WTC11 (cell line): ENCODE data around the gene MARVELD1. TPM values are rescaled to one million over a fixed set of nuclear protein-coding genes. Genes with fewer than 3 reads are reported as not detected.

Experiments used
- ATAC-seq: fragments of 200-7000 bp; cut with Tn5 transposase; 2 replicates; pipeline ENCODE4 v1.10.0; 2021; ENCODE audit warnings: mild to moderate bottlenecking, moderate library complexity
- Bru-seq: library from RNA; stranded (reverse); fragments of 400-500 nt; gene quantifications from one replicate; lab custom pipeline; 2021; lab: Mats Ljungman, UMichigan
- CTCF ChIA-PET: fragments of 300-600 bp; sonication (Branson Sonifier 250); formaldehyde crosslinking; loops from one replicate; lab custom pipeline; 2021; ENCODE audit warnings: antibody characterized with exemption; lab: Charles Lee
- POLR2A ChIA-PET: fragments of 350-600 bp; sonication (Branson Sonifier 250); formaldehyde crosslinking; loops from one replicate; lab custom pipeline; 2021; ENCODE audit warnings: antibody characterized with exemption; lab: Charles Lee
- DNase-seq: peaks from one replicate; pipeline ENCODE4 v3.0.0; 2021; ENCODE audit warnings: low spot score
- H3K27ac Mint-ChIP-seq: 2 replicates; pipeline ENCODE4 v1.8.0; 2021; ENCODE audit warnings: mixed read lengths
- H3K27me3 Mint-ChIP-seq: 2 replicates; pipeline ENCODE4 v1.8.0; 2021; ENCODE audit warnings: low read depth, mild to moderate bottlenecking, moderate library complexity, mixed read lengths
- H3K36me3 Mint-ChIP-seq: 2 replicates; pipeline ENCODE4 v1.8.0; 2021; ENCODE audit warnings: mixed read lengths
- H3K4me1 Mint-ChIP-seq: 2 replicates; pipeline ENCODE4 v1.8.0; 2022; ENCODE audit warnings: mixed read lengths
- H3K4me3 Mint-ChIP-seq: 2 replicates; pipeline ENCODE4 v1.8.0; 2021; ENCODE audit warnings: mild to moderate bottlenecking, moderate library complexity, mixed read lengths
- H3K9me3 Mint-ChIP-seq: 2 replicates; pipeline ENCODE4 v1.8.0; 2021; ENCODE audit warnings: mixed read lengths
- AR ChIP-seq: fragments of 250-450 bp; sonication (Bioruptor Pico); IDR thresholded peaks from 2 replicates; pipeline ENCODE4 v1.9.0; 2021; ENCODE audit warnings: mild to moderate bottlenecking
- E2F5 ChIP-seq: sonication (generic); formaldehyde crosslinking; IDR thresholded peaks from 2 replicates; pipeline ENCODE4 v1.8.1; 2022; ENCODE audit warnings: mild to moderate bottlenecking, moderate library complexity, missing genetic modification reagents
- ELF4 ChIP-seq: sonication (generic); formaldehyde crosslinking; IDR thresholded peaks from 2 replicates; pipeline ENCODE4 v1.8.1; 2022; ENCODE audit warnings: low read depth, mild to moderate bottlenecking, moderate library complexity, missing genetic modification reagents
- EMX1 ChIP-seq: fragments of 250-450 bp; sonication (Bioruptor Pico); IDR thresholded peaks from 2 replicates; pipeline ENCODE4 v1.8.0; 2021; ENCODE audit warnings: mild to moderate bottlenecking
- ETV6 ChIP-seq: sonication (generic); formaldehyde crosslinking; IDR thresholded peaks from 2 replicates; pipeline ENCODE4 v1.8.1; 2022; ENCODE audit warnings: mild to moderate bottlenecking, missing genetic modification reagents
- JAZF1 ChIP-seq: fragments of 250-450 bp; sonication (Bioruptor Pico); IDR thresholded peaks from 2 replicates; pipeline ENCODE4 v1.9.0; 2021; ENCODE audit warnings: moderate library complexity, mild to moderate bottlenecking, inconsistent platforms
- PRDM15 ChIP-seq: sonication (generic); formaldehyde crosslinking; IDR thresholded peaks from 2 replicates; pipeline ENCODE4 v1.8.0; 2022; ENCODE audit warnings: missing genetic modification reagents
- SP1 ChIP-seq: sonication (generic); formaldehyde crosslinking; conservative IDR thresholded peaks from 2 replicates; pipeline ENCODE4 v1.8.1; 2022; ENCODE audit warnings: missing genetic modification reagents
- TEAD1 ChIP-seq: sonication (generic); formaldehyde crosslinking; IDR thresholded peaks from 2 replicates; pipeline ENCODE4 v1.8.0; 2022; ENCODE audit warnings: mild to moderate bottlenecking, missing genetic modification reagents
- ZNF121 ChIP-seq: sonication (generic); formaldehyde crosslinking; IDR thresholded peaks from 2 replicates; pipeline ENCODE4 v1.8.0; 2023; ENCODE audit warnings: missing genetic modification reagents
- ZNF232 ChIP-seq: sonication (generic); formaldehyde crosslinking; IDR thresholded peaks from 2 replicates; pipeline ENCODE4 v1.8.0; 2022; ENCODE audit warnings: mild to moderate bottlenecking, missing genetic modification reagents
- ZNF263 ChIP-seq: sonication (generic); formaldehyde crosslinking; IDR thresholded peaks from 2 replicates; pipeline ENCODE4 v1.8.1; 2022; ENCODE audit warnings: low read depth, mild to moderate bottlenecking, moderate library complexity, missing genetic modification reagents
- ZNF281 ChIP-seq: sonication (generic); formaldehyde crosslinking; IDR thresholded peaks from 2 replicates; pipeline ENCODE4 v1.8.0; 2023; ENCODE audit warnings: mild to moderate bottlenecking, missing genetic modification reagents
- ZNF317 ChIP-seq: sonication (generic); formaldehyde crosslinking; IDR thresholded peaks from 2 replicates; pipeline ENCODE4 v1.8.1; 2023; ENCODE audit warnings: low read depth, mild to moderate bottlenecking, moderate library complexity, missing genetic modification reagents, borderline replicate concordance
- ZNF425 ChIP-seq: fragments of 250-450 bp; sonication (Bioruptor Pico); conservative IDR thresholded peaks from 2 replicates; pipeline ENCODE4 v1.9.0; 2021; ENCODE audit warnings: mild to moderate bottlenecking
- long read RNA-seq, 3 experiments: library from RNA in 1 of 3; library from capped mRNA in 1 of 3; library from polyadenylated mRNA in 1 of 3; unstranded in 2 of 3; stranded (forward) in 1 of 3; transcript quantifications; one replicate each; pipeline ENCODE4 v2.0.0, GENCODE V29; 2021
- total RNA-seq: library from RNA; stranded (reverse); gene quantifications from 3 replicates; pipeline ENCODE4 v1.2.3, GENCODE V29; 2021

The MARVELD1 gene
- total RNA-seq (36.8 to 37.7 TPM (median 36.9 TPM) in 3 replicates), Bru-seq, nascent RNA (percentile 75 among the genes with signal in this experiment)
- long read RNA-seq, experiment 1, transcript MARVELD1-201 (2 exons, 3,221 nt), result major isoform, 331 of 352 reads
- long read RNA-seq, experiment 1, partial matches to known transcripts, result 7 of 352 reads
- long read RNA-seq, experiment 1, other reads (novel, unspliced or antisense), result 13 of 352 reads
- long read RNA-seq, experiment 2, transcript MARVELD1-201 (2 exons, 3,221 nt), result major isoform, 49 of 61 reads
- long read RNA-seq, experiment 2, partial matches to known transcripts, result 0 of 61 reads
- long read RNA-seq, experiment 2, other reads (novel, unspliced or antisense), result 12 of 61 reads
- long read RNA-seq, experiment 3, partial matches to known transcripts, result 0 of 2 reads
- long read RNA-seq, experiment 3, other reads (novel, unspliced or antisense), result 0 of 2 reads

GRCh38 chr10:97713339-97713825, at the start of gene MARVELD1:
TSS of gene MARVELD1 (plus strand) at chr10:97713730. CDS start at chr10:97713877, 147 bp downstream.
- peaks cover 8% of the 10 kb centered on the region; the same call in 1 of the 2 replicates for H3K36me3 Mint-ChIP-seq
- peak; percentile 35 for ATAC-seq
- CTCF ChIA-PET, result interaction anchor here (0.9 to 4.7 kb wide), 12 partner anchors 9 to 148 kb away, joined by 3 to 45 read pairs (median 10); partner anchors contain the start of genes AVPI1 and ZFYVE27
- POLR2A ChIA-PET, result interaction anchor here (0.6 to 3.0 kb wide), 11 partner anchors 10 to 1880 kb away, joined by 3 to 27 read pairs (median 4); partner anchors contain the start of genes AVPI1, TM9SF3 and ZFYVE27
- H3K9me3 Mint-ChIP-seq, result no peaks in the 10 kb centered on the region
- peak within 1 kb of the TSS; percentile 97 for H3K27ac Mint-ChIP-seq
- DNase-seq, result peak; percentile 77
- H3K4me3 Mint-ChIP-seq, result peak within 1 kb of the TSS; percentile 98
- 0 out of 2 replicates have a peak, but pooled peaks have one; percentile 14 for TF ChIP-seq TEAD1
- peak; percentile 73 for TF ChIP-seq ETV6 (CRISPR knock-in tag)
- no peak for TF ChIP-seq PRDM15
- TF ChIP-seq ELF4 (CRISPR knock-in tag), result no peak
- TF ChIP-seq E2F5 (CRISPR knock-in tag), result peak; percentile 37; the same call in 1 of the 2 replicates
- no peak for TF ChIP-seq ZNF263 (CRISPR knock-in tag)
- no peak for TF ChIP-seq AR (CRISPR knock-in tag)
- no peak for TF ChIP-seq EMX1
- TF ChIP-seq SP1 (CRISPR knock-in tag), result no peak
- TF ChIP-seq ZNF232 (CRISPR knock-in tag), result 0 out of 2 replicates have a peak, but pooled peaks have one; percentile 48
- 0 out of 2 replicates have a peak, but pooled peaks have one; percentile 22 for TF ChIP-seq ZNF121
- TF ChIP-seq ZNF425 (CRISPR knock-in tag), result no peak
- no peak for TF ChIP-seq ZNF281 (CRISPR knock-in tag)
- no peak for TF ChIP-seq ZNF317
- no peak for TF ChIP-seq JAZF1
- H3K4me1 Mint-ChIP-seq, result peaks cover 47% of the 10 kb centered on the region
- H3K27me3 Mint-ChIP-seq, result peaks cover 4% of the 10 kb centered on the region
